Keratinocyte (primary cell): Measurements from ENCODE around the gene BLMH. TPM values are rescaled to one million over a fixed set of nuclear protein-coding genes. Genes with fewer than 3 reads are reported as not detected.
A peak's percentile ranks its signal among the peaks of the same experiment; 100 is the strongest.

Source experiments
- DNase-seq: peaks from one replicate; pipeline ENCODE4 v3.0.0-alpha.2; 2011; ENCODE audit warnings: low read depth, missing footprints, low spot score
- FAIRE-seq: peaks from 2 replicates; lab custom pipeline; 2011; peaks lifted over from hg19 to GRCh38; lab: Jason Lieb, UNC
- H2AFZ ChIP-seq: 2 replicates; pipeline ENCODE4 v1.6.0; 2012; ENCODE audit warnings: low read length, control low read depth, inconsistent platforms; ENCODE audit not compliant: control insufficient read depth
- H3K27ac ChIP-seq: 2 replicates; pipeline ENCODE4 v1.5.1; 2011; ENCODE audit warnings: low read length; ENCODE audit not compliant: control insufficient read depth, insufficient read depth
- H3K27me3 ChIP-seq: 3 replicates; pipeline ENCODE4 v1.6.0; 2011; ENCODE audit warnings: low read length; ENCODE audit not compliant: control insufficient read depth, insufficient read depth; ENCODE audit errors: extremely low read depth
- H3K36me3 ChIP-seq, 2 experiments: 2 replicates in 1 of 2; 3 replicates in 1 of 2; pipeline ENCODE4 v1.5.1; 2011; ENCODE audit warnings: low read length in 2 of 2, mild to moderate bottlenecking in 1 of 2; ENCODE audit not compliant: control insufficient read depth in 2 of 2, insufficient read depth in 2 of 2; ENCODE audit errors: extremely low read depth in 1 of 2
- H3K4me1 ChIP-seq: 3 replicates; pipeline ENCODE4 v1.5.1; 2011; ENCODE audit warnings: low read length; ENCODE audit not compliant: control insufficient read depth, insufficient read depth; ENCODE audit errors: extremely low read depth
- H3K4me2 ChIP-seq: 3 replicates; pipeline ENCODE4 v1.6.0; 2011; ENCODE audit warnings: low read depth, low read length; ENCODE audit not compliant: control insufficient read depth, insufficient read depth; ENCODE audit errors: extremely low read depth
- H3K4me3 ChIP-seq, 3 experiments: fragments of 200-600 bp in 1 of 3; sonication (generic) in 1 of 3; 2 replicates in 2 of 3; 3 replicates in 1 of 3; pipeline ENCODE4 v1.5.1; 2011 to 2016; ENCODE audit warnings: low read length in 3 of 3, mild to moderate bottlenecking in 3 of 3, control low read depth in 2 of 3, inconsistent platforms in 1 of 3, low read depth in 1 of 3, mixed read lengths in 1 of 3, mixed run types in 1 of 3, moderate library complexity in 1 of 3; ENCODE audit not compliant: control insufficient read depth in 2 of 3, insufficient read depth in 2 of 3; ENCODE audit errors: extremely low read depth in 1 of 3
- H3K79me2 ChIP-seq: 2 replicates; pipeline ENCODE4 v1.6.0; 2012; ENCODE audit warnings: low read length; ENCODE audit not compliant: control insufficient read depth, insufficient read depth
- H3K9ac ChIP-seq: 3 replicates; pipeline ENCODE4 v1.6.0; 2011; ENCODE audit warnings: low read length; ENCODE audit not compliant: control insufficient read depth, insufficient read depth; ENCODE audit errors: extremely low read depth
- H3K9me1 ChIP-seq: 3 replicates; pipeline ENCODE4 v1.6.0; 2011; ENCODE audit warnings: low read length; ENCODE audit not compliant: control insufficient read depth, insufficient read depth; ENCODE audit errors: extremely low read depth
- H3K9me3 ChIP-seq: 2 replicates; pipeline ENCODE4 v1.5.1; 2012; ENCODE audit warnings: low read depth, low read length; ENCODE audit not compliant: control insufficient read depth
- H4K20me1 ChIP-seq: 3 replicates; pipeline ENCODE4 v1.6.0; 2011; ENCODE audit warnings: low read length; ENCODE audit not compliant: control insufficient read depth, insufficient read depth; ENCODE audit errors: extremely low read depth
- EZH2 ChIP-seq: IDR thresholded peaks from one replicate; pipeline ENCODE4 v1.6.1; 2012; ENCODE audit warnings: inconsistent platforms, mild to moderate bottlenecking, low read length, moderate library complexity
- dilution Hi-C: fragments of 300-500 bp; cut with MboI; formaldehyde crosslinking; loops from one replicate; pipeline ENCODE4 v1.7.0; 2020; ENCODE audit warnings: low sequenced_read_pairs; ENCODE audit not compliant: extremely low pct_ligation_motif_present
- polyA minus RNA-seq, 3 experiments: library from RNA; depleted of rRNA, polyadenylated mRNA; stranded (reverse); fragments of >200 nt; gene quantifications; 1 replicate in 1 of 3; 2 replicates in 1 of 3; 3 replicates in 1 of 3; pipeline ENCODE4 v1.2.3, GENCODE V29; 2011
- polyA plus RNA-seq, 5 experiments: library from polyadenylated mRNA; depleted of rRNA in 3 of 5; stranded (reverse) in 3 of 5; stranded (forward) in 1 of 5; unstranded in 1 of 5; fragments of >200 nt; gene quantifications; 1 replicate in 1 of 5; 2 replicates in 3 of 5; 3 replicates in 1 of 5; pipeline versions ENCODE4 v1.2.1 to v1.2.3, GENCODE V29; 2011 to 2012; ENCODE audit warnings: missing spikeins in 2 of 5, low read depth in 1 of 5, low replicate concordance in 1 of 5
- TF ChIP-seq, protein P1 (sequence below), 3 experiments: IDR thresholded peaks in 1 of 3; conservative IDR thresholded peaks in 1 of 3; optimal IDR thresholded peaks in 1 of 3; 2 replicates in 2 of 3; 3 replicates in 1 of 3; pipeline versions ENCODE3 to v1.5.1; 2011; ENCODE audit warnings: low read length in 3 of 3, mild to moderate bottlenecking in 3 of 3, moderate library complexity in 2 of 3, control low read depth in 1 of 3, inconsistent platforms in 1 of 3; ENCODE audit not compliant: insufficient read depth in 2 of 3; ENCODE audit errors: extremely low read depth in 1 of 3

The BLMH gene, protein sequence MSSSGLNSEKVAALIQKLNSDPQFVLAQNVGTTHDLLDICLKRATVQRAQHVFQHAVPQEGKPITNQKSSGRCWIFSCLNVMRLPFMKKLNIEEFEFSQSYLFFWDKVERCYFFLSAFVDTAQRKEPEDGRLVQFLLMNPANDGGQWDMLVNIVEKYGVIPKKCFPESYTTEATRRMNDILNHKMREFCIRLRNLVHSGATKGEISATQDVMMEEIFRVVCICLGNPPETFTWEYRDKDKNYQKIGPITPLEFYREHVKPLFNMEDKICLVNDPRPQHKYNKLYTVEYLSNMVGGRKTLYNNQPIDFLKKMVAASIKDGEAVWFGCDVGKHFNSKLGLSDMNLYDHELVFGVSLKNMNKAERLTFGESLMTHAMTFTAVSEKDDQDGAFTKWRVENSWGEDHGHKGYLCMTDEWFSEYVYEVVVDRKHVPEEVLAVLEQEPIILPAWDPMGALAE
- 1.7 to 4.2 TPM (median 3.5 TPM) in 3 replicates for polyA plus RNA-seq
- 81.8 TPM for polyA plus RNA-seq (2011; ENCODE audit: low read depth)
- 3.2 and 3.4 TPM in 2 replicates for polyA plus RNA-seq (2011; cell fraction: cytosol; rRNA removed)
- polyA plus RNA-seq (2011; cell fraction: nucleus; rRNA removed), result 2.8 TPM in 2 replicates
- 3.9 and 30.2 TPM in 2 replicates for polyA plus RNA-seq (2012; ENCODE audit: low replicate concordance)
- polyA minus RNA-seq, result 2.0 to 4.4 TPM in 2 of 3 replicates, not detected in the other
- polyA minus RNA-seq (2011; cell fraction: cytosol; rRNA and poly(A)+ RNA removed), result 4.0 TPM
- 0.74 and 1.7 TPM in 2 replicates for polyA minus RNA-seq (2011; cell fraction: nucleus; rRNA and poly(A)+ RNA removed)

DNA sequence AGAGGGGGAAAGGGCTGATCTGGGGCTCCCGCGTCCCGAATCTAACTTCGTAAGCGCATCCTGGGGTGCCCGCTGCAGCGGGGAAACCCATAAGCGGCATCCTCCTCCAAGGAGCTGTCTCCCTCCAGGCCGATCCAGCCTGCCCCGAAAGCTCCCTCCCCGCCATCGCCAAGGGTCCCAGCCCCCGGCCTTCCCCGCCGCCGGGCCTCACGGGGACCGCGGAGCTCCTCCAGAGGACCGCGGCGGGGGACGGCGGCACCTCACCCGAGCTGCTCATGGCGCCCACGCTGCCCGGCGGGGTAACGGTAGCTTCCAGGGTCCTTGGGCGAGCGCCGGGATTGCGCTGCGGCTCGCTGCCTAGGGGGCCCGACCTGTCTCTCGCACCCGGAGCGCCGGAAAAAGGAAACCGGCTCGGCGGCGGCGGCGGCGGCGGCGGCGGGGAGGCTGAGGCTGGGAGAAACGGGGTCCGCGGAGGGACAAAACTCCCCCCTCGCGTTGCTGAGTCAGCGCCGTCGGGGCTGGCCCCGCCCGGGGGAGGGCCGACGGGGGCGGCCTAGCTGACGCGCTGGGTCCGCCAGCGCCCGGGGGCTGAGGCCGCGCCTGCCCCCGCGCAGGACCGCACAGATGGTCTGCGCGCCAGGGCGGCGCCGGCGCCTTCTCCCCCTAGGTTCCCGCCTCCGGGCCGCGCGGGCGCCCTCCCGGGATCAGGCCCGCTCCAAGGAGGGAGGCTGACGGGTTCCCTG lies at the start of gene BLMH:
Gene BLMH (minus strand): TSS at position 402 of the 743 bp plus-strand sequence. CDS start 125 bp downstream, at position 277.
- Histone ChIP-seq H3K4me2 (peak within 1 kb of the TSS; percentile 94), H3K9ac (peak within 1 kb of the TSS; percentile 55), H3K4me3 (peak within 1 kb of the TSS; percentile 60 to 77 (median 66)), H3K9me3 (no peaks in the 10 kb centered on the region), H3K27me3 (peaks cover 76% of the 10 kb centered on the region), H2AFZ (no peak within 1 kb of the TSS), H3K36me3 (no peaks in the 10 kb centered on the region), H3K27ac (no peak within 1 kb of the TSS), H4K20me1 (peaks cover 6% of the 10 kb centered on the region), H3K9me1 (no peaks in the 10 kb centered on the region), H3K79me2 (no peaks in the 10 kb centered on the region), H3K4me1 (peaks cover 14% of the 10 kb centered on the region)
- FAIRE-seq (no peak), DNase-seq (no peak)
- peak; percentile 43 for TF ChIP-seq EZH2
- TF ChIP-seq, protein P1, sequence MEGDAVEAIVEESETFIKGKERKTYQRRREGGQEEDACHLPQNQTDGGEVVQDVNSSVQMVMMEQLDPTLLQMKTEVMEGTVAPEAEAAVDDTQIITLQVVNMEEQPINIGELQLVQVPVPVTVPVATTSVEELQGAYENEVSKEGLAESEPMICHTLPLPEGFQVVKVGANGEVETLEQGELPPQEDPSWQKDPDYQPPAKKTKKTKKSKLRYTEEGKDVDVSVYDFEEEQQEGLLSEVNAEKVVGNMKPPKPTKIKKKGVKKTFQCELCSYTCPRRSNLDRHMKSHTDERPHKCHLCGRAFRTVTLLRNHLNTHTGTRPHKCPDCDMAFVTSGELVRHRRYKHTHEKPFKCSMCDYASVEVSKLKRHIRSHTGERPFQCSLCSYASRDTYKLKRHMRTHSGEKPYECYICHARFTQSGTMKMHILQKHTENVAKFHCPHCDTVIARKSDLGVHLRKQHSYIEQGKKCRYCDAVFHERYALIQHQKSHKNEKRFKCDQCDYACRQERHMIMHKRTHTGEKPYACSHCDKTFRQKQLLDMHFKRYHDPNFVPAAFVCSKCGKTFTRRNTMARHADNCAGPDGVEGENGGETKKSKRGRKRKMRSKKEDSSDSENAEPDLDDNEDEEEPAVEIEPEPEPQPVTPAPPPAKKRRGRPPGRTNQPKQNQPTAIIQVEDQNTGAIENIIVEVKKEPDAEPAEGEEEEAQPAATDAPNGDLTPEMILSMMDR (optimal IDR thresholded peaks at IDR 0.05 in 1 of 3, IDR thresholded peaks at IDR 0.05 in 1 of 3, conservative IDR thresholded peaks at IDR 0.05 in 1 of 3; ENCODE audit: extremely low read depth in 1 of 3, insufficient read depth in 2 of 3, low read length in 3 of 3), result no peak
- dilution Hi-C loops, result no loop called here

DNA sequence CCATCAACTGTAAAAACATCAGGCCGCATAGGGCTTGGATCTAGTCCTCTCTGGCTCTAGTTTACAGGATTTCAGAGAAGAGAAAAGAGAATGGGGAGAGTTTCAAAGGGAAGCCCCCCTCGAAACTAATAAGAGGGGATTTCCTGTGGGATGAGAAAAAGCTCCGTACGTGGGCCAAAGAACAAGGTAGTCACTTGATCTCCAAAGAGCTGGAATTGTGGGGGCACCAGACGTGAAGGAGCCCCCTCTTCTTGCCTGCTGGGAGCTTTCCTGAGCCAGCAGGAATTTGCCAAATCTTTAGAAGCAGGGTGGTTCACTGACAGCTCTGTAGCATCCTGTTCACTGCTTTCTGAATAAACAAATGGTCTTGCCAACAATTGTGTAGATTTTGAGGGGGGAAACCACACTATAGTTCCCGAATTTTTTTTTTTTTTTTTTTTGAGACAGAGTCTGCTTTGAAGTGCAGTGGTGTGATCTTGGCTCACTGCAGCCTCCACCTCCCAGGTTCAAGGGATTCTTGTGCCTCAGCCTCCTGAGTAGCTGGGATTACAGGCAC lies 49.1 kb upstream of the BLMH start:
- no peak for TF ChIP-seq EZH2
- TF ChIP-seq, protein P1 (optimal IDR thresholded peaks at IDR 0.05 in 1 of 3, IDR thresholded peaks at IDR 0.05 in 1 of 3, conservative IDR thresholded peaks at IDR 0.05 in 1 of 3; ENCODE audit: extremely low read depth in 1 of 3, insufficient read depth in 2 of 3, low read length in 3 of 3), result no peak
- FAIRE-seq (no peak), DNase-seq (no peak)
- H3K4me3 ChIP-seq, result no peak overlapping the region
- H3K9ac ChIP-seq, result no peak overlapping the region
- H3K4me1 ChIP-seq, result peaks cover 13% of the 10 kb centered on the region
- H4K20me1 ChIP-seq, result no peaks in the 10 kb centered on the region
- H3K36me3 ChIP-seq, result no peaks in the 10 kb centered on the region
- no peaks in the 10 kb centered on the region for H3K27me3 ChIP-seq
- H3K9me1 ChIP-seq, result no peaks in the 10 kb centered on the region
- no peak overlapping the region for H3K4me2 ChIP-seq
- dilution Hi-C loops, result no loop called here
- no peak overlapping the region for H2AFZ ChIP-seq
- no peak overlapping the region for H3K27ac ChIP-seq
- H3K9me3 ChIP-seq, result no peaks in the 10 kb centered on the region
- H3K79me2 ChIP-seq, result no peaks in the 10 kb centered on the region
